Parathyroid adenoma (tissue), 2 donors: ENCODE data around the gene MCU.
"Not testable (repeated sequence)": the region's sequence is repeated elsewhere in the genome, so short reads cannot be mapped to it uniquely, and the experiment has no call there.

ENCODE experiments used
- H2AFZ ChIP-seq: fragments of 300-600 bp; sonication (generic); one replicate; pipeline ENCODE4 v1.7.0; 2017; ENCODE audit warnings: antibody characterized with exemption, mild to moderate bottlenecking
- H3K27ac ChIP-seq: fragments of 300-600 bp; sonication (generic); one replicate; pipeline ENCODE4 v1.7.0; 2017
- H3K27me3 ChIP-seq: fragments of 300-600 bp; sonication (generic); one replicate; pipeline ENCODE4 v1.7.0; 2017; ENCODE audit warnings: low read length; ENCODE audit not compliant: control insufficient read depth, insufficient read depth
- H3K36me3 ChIP-seq: fragments of 300-600 bp; sonication (generic); one replicate; pipeline ENCODE4 v1.7.0; 2017; ENCODE audit warnings: low read length; ENCODE audit not compliant: control insufficient read depth, insufficient read depth
- H3K4me1 ChIP-seq: fragments of 300-600 bp; sonication (generic); one replicate; pipeline ENCODE4 v1.7.0; 2017; ENCODE audit warnings: control low read depth
- H3K4me2 ChIP-seq: fragments of 300-600 bp; sonication (generic); one replicate; pipeline ENCODE4 v1.7.0; 2017; ENCODE audit warnings: low read length
- H3K4me3 ChIP-seq: fragments of 300-600 bp; sonication (generic); one replicate; pipeline ENCODE4 v1.7.0; 2017; ENCODE audit warnings: low read depth, low read length
- H3K79me2 ChIP-seq: fragments of 300-600 bp; sonication (generic); one replicate; pipeline ENCODE4 v1.7.0; 2017; ENCODE audit warnings: control low read depth
- H3K9ac ChIP-seq: fragments of 300-600 bp; sonication (generic); one replicate; pipeline ENCODE4 v1.7.0; 2017; ENCODE audit warnings: mild to moderate bottlenecking
- H3K9me3 ChIP-seq: fragments of 300-600 bp; sonication (generic); one replicate; pipeline ENCODE4 v1.7.0; 2017; ENCODE audit warnings: low read length; ENCODE audit not compliant: control insufficient read depth
- CTCF ChIP-seq: fragments of 300-600 bp; sonication (generic); IDR thresholded peaks from one replicate; pipeline ENCODE4 v1.7.0; 2017; ENCODE audit warnings: antibody characterized with exemption, mild to moderate bottlenecking
- donor health status: primary hyperparathyroidism.

The MCU gene

GRCh38 chr10:72667207-72667864 is 24.6 kb upstream of the MCU start:
- Histone ChIP-seq H3K27ac (no peak overlapping the region), H3K9ac (no peak overlapping the region), H2AFZ (peak overlapping the region; percentile 10), H3K4me3 (no peak overlapping the region), H3K9me3 (no peaks in the 10 kb centered on the region), H3K4me2 (no peak overlapping the region), H3K27me3 (no peaks in the 10 kb centered on the region), H3K79me2 (no peaks in the 10 kb centered on the region), H3K36me3 (no peaks in the 10 kb centered on the region), H3K4me1 (no peaks in the 10 kb centered on the region)
- no peak for TF ChIP-seq CTCF

- no peak overlapping the region for H3K4me3 ChIP-seq
Measured at GRCh38 chr10:72673280-72673679, 18.7 kb upstream of the MCU start.

GRCh38 chr10:72674174-72674573 is 17.8 kb upstream of the MCU start:
- not testable (repeated sequence) for H3K27ac ChIP-seq, H3K9ac ChIP-seq, H3K4me1 ChIP-seq, H3K4me2 ChIP-seq, H3K4me3 ChIP-seq, H3K9me3 ChIP-seq, H3K27me3 ChIP-seq, H2AFZ ChIP-seq, H3K36me3 ChIP-seq, H3K79me2 ChIP-seq

More at GRCh38 chr10:72673280-72673679, 18.7 kb upstream of the MCU start:
- Histone ChIP-seq H3K9ac (no peak overlapping the region), H3K27ac (no peak overlapping the region), H3K4me2 (no peak overlapping the region), H3K9me3 (no peaks in the 10 kb centered on the region), H2AFZ (no peak overlapping the region), H3K36me3 (no peaks in the 10 kb centered on the region), H3K4me1 (no peaks in the 10 kb centered on the region), H3K79me2 (no peaks in the 10 kb centered on the region), H3K27me3 (no peaks in the 10 kb centered on the region)
- TF ChIP-seq CTCF = no peak

- no peaks in the 10 kb centered on the region for H3K4me1 ChIP-seq
- H3K9me3 ChIP-seq = no peaks in the 10 kb centered on the region
- TF ChIP-seq CTCF = no peak
- no peak overlapping the region for H3K4me3 ChIP-seq
- H3K79me2 ChIP-seq = no peaks in the 10 kb centered on the region
- H3K9ac ChIP-seq = no peak overlapping the region
- no peak overlapping the region for H3K4me2 ChIP-seq
- no peak overlapping the region for H3K27ac ChIP-seq
- H3K27me3 ChIP-seq = no peaks in the 10 kb centered on the region
- H2AFZ ChIP-seq = no peak overlapping the region
- no peaks in the 10 kb centered on the region for H3K36me3 ChIP-seq
Measured at GRCh38 chr10:72679838-72680241, 12.1 kb upstream of the MCU start.

GRCh38 chr10:72682638-72683037 is 9.3 kb upstream of the MCU start:
- H3K36me3 ChIP-seq = no peaks in the 10 kb centered on the region
- H3K4me1 ChIP-seq = no peaks in the 10 kb centered on the region
- H3K9me3 ChIP-seq = no peaks in the 10 kb centered on the region
- TF ChIP-seq CTCF = no peak
- no peaks in the 10 kb centered on the region for H3K27me3 ChIP-seq
- H3K4me3 ChIP-seq = no peak overlapping the region
- no peak overlapping the region for H3K9ac ChIP-seq
- no peak overlapping the region for H3K27ac ChIP-seq
- no peaks in the 10 kb centered on the region for H3K79me2 ChIP-seq
- H2AFZ ChIP-seq = peak overlapping the region; percentile 47
- no peak overlapping the region for H3K4me2 ChIP-seq
